GM10266 (cell line): Measurements from ENCODE around the gene EXPH5.

Experiments
- DNase-seq: peaks from one replicate; pipeline ENCODE4 v3.0.0; 2012; ENCODE audit errors: extremely low spot score
- TF ChIP-seq, protein P1 (sequence below): IDR thresholded peaks from 2 replicates; pipeline ENCODE4 v1.5.1; 2012; ENCODE audit warnings: mild to moderate bottlenecking, low read depth; ENCODE audit not compliant: control insufficient read depth, insufficient read depth; ENCODE audit errors: missing control alignments

The EXPH5 gene

DNA sequence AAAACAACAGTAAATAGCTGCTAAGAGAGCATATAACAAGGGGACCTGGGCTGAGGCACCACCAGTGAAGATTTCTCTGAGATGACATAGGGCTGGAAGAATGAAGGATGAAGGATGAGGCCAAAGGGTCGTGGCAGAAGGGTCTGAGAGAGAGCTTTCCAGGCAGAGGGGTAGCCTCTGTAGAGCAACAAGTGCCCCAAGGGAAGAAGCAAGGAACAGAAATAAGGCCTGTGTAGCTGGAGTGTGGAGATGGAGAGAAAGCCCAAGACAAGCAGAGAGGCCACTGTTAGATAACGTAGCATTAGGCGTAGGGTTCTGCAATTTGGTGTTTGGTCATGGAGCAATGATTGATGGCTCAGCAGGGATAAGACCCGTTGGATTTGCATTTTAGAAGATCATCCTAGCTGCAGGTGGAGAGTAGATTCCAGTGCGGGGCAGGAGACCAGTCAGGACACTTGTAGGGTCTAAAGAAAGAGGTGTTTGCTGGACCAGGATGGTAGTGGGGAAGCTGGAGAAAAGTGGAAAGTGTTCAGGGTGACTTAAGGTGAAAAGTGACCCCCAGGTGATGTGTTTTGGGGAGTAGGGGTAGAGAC lies 47.6 kb downstream of the EXPH5 start:
- TF ChIP-seq, protein P1, sequence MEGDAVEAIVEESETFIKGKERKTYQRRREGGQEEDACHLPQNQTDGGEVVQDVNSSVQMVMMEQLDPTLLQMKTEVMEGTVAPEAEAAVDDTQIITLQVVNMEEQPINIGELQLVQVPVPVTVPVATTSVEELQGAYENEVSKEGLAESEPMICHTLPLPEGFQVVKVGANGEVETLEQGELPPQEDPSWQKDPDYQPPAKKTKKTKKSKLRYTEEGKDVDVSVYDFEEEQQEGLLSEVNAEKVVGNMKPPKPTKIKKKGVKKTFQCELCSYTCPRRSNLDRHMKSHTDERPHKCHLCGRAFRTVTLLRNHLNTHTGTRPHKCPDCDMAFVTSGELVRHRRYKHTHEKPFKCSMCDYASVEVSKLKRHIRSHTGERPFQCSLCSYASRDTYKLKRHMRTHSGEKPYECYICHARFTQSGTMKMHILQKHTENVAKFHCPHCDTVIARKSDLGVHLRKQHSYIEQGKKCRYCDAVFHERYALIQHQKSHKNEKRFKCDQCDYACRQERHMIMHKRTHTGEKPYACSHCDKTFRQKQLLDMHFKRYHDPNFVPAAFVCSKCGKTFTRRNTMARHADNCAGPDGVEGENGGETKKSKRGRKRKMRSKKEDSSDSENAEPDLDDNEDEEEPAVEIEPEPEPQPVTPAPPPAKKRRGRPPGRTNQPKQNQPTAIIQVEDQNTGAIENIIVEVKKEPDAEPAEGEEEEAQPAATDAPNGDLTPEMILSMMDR, result no peak
- no peak for DNase-seq

DNA sequence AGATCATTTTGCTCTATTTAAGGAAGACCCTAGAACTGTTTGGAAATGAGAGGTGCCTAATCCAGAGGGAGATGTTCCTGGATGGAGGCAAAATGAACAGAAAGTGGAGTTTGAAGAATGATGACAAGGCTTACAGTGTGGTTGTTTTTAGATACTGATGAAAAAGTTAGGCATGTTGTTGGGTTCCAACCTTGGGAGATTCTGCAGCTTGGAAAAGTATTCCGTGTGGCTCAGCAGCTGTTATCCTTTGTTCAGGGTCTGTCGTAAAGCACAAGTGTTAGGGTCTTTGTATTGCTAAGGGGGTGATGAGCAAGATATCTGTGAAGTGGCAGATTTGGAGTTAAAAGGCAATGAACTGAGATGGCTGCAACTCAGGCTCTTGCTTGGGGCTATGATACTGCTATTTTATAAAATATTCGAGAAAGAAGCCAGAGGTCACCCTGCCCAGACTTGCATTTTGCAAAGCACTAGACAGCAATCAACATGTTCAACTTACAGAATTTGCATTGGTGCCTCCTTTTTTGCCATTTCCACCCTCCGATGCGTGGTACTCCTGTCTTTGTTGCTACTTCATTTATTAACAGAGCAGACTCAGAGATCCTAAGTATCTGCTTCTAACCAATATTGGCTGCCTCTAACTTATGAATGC lies 50.1 kb downstream of the EXPH5 start:
- TF ChIP-seq, protein P1, result no peak
- no peak for DNase-seq

DNA sequence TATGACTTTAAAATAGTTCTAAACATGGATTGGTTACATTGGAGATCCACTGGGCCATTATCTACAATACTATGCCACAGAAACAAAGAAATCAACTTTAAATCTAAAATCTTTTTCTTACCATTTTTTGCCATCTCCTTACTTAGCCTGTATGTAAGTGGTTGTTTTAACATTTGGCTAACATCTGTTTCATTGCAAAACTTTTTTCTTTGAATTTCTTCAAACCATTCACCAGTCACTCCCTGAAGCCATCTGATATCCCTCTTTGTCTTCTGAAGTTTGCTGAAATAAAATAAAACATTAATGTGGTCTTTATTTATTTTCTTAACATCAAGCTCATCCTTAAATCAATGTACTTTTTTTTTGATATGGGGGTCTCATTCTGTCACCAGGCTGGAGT lies 52.0 kb downstream of the EXPH5 start:
- DNase-seq, result no peak
- TF ChIP-seq, protein P1, result no peak

DNA sequence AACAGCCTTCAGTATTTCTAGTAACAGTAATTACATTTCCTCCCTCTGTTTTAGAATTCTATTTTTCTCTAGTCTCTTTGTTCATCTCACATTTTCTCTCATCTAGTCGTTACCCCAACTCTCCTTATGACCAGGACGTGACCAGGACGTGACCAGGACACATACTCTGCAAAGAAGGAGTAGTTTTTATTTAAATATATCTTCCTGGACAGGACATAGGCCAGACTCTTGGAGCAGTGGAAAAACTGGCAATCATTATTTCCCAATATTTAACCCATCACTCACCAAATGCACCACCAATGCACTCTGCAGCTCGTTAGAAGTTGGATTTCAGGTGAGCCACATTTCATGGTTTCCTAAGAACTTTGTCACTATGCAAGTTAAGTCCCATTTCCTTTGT lies 55.1 kb downstream of the EXPH5 start:
- no peak for DNase-seq

DNA sequence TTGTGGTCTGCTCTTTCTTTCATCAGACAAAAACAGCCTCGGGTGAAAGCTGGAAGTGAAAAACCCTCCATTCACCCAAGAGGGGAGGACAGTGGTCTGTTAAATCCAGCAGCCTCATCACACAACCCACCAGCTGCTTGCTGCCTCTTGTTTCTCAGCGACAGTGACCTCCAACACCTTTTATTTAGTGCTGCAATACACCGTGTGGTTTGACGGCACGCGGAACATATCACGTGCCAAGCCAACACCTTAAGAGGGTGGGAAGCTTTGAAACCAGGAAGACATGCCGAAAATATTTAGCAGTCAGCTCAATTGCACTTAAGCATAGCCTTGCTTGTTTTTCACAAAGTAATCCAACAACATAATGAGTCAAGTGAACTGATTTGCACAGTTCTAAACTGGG lies 55.5 kb downstream of the EXPH5 start:
- TF ChIP-seq, protein P1, result no peak

More for the DNA sequence above, 55.1 kb downstream of the EXPH5 start:
- TF ChIP-seq, protein P1, result no peak

DNA sequence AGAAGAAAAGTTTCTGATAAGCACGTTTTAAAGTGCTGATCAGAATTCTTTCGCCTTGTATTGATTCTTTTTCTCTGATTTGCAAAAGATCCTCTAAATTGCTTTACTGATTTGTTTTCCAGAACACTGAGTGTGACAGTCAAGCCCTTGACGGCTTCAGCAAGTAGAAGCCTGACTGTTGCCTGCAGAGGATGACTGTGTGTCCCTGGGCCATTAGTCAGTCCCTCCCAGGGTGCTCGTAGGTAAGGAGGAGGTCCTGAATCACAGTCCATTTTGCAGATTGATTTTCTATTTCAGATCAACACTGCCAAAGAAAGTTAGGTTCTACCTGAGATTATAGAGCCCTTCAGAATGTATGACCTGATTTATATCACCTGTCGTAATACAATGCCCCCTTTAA lies 56.8 kb downstream of the EXPH5 start:
- DNase-seq, result no peak
- TF ChIP-seq, protein P1, result no peak

More for the DNA sequence above, 55.5 kb downstream of the EXPH5 start:
- peak; percentile 27 for DNase-seq

DNA sequence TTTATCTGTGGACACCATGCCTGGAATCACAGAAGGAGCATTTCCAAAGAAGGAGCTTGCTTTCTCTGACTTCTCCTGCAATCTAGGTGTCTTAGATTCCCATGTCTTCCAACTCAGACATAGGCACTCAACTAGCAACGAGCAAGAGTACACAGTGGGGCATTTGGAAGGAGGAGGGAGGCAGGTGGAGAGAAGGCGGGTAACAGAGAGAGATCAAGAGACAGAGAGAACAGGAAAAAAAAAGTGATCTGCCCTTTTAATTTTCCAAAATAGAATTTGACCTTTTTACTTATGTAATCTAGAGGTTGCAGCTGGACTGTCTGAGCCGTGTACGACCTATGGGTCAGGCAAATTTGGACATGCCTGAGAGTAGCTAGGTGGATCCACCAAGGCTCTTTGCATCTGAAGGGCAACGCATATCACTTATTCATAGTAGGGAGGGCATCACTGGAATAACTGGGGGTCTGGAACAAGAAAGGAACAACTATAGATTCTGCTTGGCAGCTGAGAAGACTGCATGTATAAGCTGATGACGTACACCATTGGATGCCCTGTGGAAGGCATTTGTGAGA lies 58.1 kb downstream of the EXPH5 start:
- TF ChIP-seq, protein P1, result no peak

More for the DNA sequence above, 58.1 kb downstream of the EXPH5 start:
- no peak for DNase-seq
